Stimulated activated CD8-positive, alpha-beta memory T cell treated with anti-CD3 and anti-CD28 coated beads, Interleukin-4, amount 100 ng/mL, for 24 hours (primary cell): ENCODE results near the gene EP300.
A peak's percentile ranks its signal among the peaks of the same experiment; 100 is the strongest.
"Not testable (repeated sequence)": the region's sequence is repeated elsewhere in the genome, so short reads cannot be mapped to it uniquely, and the experiment has no call there.

ENCODE experiments used
- DNase-seq: peaks from one replicate; pipeline ENCODE4 v3.0.0-alpha.2; 2020; ENCODE audit warnings: low read depth

EP300 gene

GRCh38 chr22:41085842-41086241 is 6.5 kb upstream of the EP300 start:
- no peak for DNase-seq

- peak; percentile 98 for DNase-seq
Measured at GRCh38 chr22:41091132-41092022, 1.0 kb upstream of the EP300 start.

- no peak for DNase-seq
Measured at GRCh38 chr22:41092847-41093411, 537 bp downstream of the EP300 start.

- DNase-seq, result no peak
Measured at GRCh38 chr22:41094041-41094593, 1.7 kb downstream of the EP300 start.

GRCh38 chr22:41096391-41096790 is 4.0 kb downstream of the EP300 start:
- DNase-seq, result no peak

- no peak for DNase-seq
Measured at GRCh38 chr22:41096841-41097240, 4.4 kb downstream of the EP300 start.

- DNase-seq, result no peak
Measured at GRCh38 chr22:41099036-41099435, 6.6 kb downstream of the EP300 start.

- DNase-seq, result no peak
Measured at GRCh38 chr22:41106122-41106968, 14.0 kb downstream of the EP300 start.

- DNase-seq, result not testable (repeated sequence)
Measured at GRCh38 chr22:41106969-41107325, 14.6 kb downstream of the EP300 start.

GRCh38 chr22:41110968-41111367 is 18.6 kb downstream of the EP300 start:
- no peak for DNase-seq

GRCh38 chr22:41116342-41116741 is 23.9 kb downstream of the EP300 start:
- no peak for DNase-seq

GRCh38 chr22:41117127-41117965 is 25.0 kb downstream of the EP300 start:
- no peak for DNase-seq

- no peak for DNase-seq
Measured at GRCh38 chr22:41123151-41123550, 30.8 kb downstream of the EP300 start.

- no peak for DNase-seq
Measured at GRCh38 chr22:41124086-41124485, 31.7 kb downstream of the EP300 start.

- DNase-seq, result no peak
Measured at GRCh38 chr22:41127451-41127850, 35.1 kb downstream of the EP300 start.

- no peak for DNase-seq
Measured at GRCh38 chr22:41128606-41129005, 36.2 kb downstream of the EP300 start.

GRCh38 chr22:41132550-41132949 is 40.2 kb downstream of the EP300 start:
- DNase-seq, result no peak

- no peak for DNase-seq
Measured at GRCh38 chr22:41140365-41140957, 48.1 kb downstream of the EP300 start.

GRCh38 chr22:41145921-41146320 is 53.5 kb downstream of the EP300 start:
- not testable (repeated sequence) for DNase-seq

GRCh38 chr22:41146573-41146972 is 54.2 kb downstream of the EP300 start:
- no peak for DNase-seq

- DNase-seq, result no peak
Measured at GRCh38 chr22:41147722-41148121, 55.3 kb downstream of the EP300 start.
